ENCODE data around the gene SHC3. TPM values are rescaled to one million over a fixed set of nuclear protein-coding genes. Genes with fewer than 3 reads are reported as not detected.
"Not testable (repeated sequence)": the region's sequence is repeated elsewhere in the genome, so short reads cannot be mapped to it uniquely, and the experiment has no call there.

The SHC3 gene
- total and polyA plus RNA-seq, 12 donors = 5.6 to 56.7 (median 20.9) TPM

DNA sequence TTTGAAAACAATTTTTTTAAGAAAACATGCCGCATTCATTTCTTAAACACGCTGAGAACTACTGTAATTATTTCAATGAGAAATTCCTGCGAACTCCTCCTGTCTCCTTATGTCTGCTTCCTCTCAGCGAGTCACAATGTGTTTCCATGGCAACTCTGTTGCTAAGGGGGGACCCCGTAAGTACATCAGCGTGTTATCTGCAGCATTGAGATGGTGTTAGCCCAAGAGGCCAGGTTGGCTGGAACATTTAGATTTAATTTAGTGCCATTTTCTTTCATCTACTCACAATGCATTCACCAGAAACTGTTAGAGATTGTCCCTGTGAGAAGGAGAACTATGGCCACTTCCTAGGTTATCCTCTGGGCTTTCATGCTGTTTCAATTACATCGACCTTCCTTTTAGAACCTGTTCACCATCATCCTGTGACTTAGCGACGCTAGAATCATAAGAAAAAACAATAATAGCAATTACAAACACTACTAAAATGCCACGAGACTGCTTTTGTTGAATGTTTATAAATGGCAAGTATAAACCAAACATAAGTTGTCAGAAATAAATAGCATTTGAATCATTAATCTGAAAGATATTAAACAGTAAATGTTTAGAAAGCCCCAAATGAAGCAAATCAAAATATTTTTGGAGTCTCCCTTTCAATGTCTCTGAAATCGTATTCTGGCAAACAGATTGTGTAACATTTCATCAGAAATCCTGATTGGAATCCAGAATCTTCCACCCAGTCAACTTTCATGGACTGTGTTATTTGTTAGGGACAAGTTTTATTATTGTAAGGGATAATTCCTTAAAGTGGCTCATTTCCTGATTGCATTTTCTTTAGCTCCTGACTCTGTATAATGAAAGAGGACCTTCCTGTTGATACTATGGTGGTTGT, 39.7 kb upstream of the SHC3 start:
- intact Hi-C loops (cut with DNase I) = no loop called here
- H3K4me3 ChIP-seq = no peak overlapping the region
- H3K4me1 ChIP-seq (replicated peaks in 1 of 2) = no peaks in the 10 kb centered on the region
- H3K9me3 ChIP-seq (replicated peaks in 1 of 3) = no peaks in the 10 kb centered on the region
- TF ChIP-seq, protein P1, sequence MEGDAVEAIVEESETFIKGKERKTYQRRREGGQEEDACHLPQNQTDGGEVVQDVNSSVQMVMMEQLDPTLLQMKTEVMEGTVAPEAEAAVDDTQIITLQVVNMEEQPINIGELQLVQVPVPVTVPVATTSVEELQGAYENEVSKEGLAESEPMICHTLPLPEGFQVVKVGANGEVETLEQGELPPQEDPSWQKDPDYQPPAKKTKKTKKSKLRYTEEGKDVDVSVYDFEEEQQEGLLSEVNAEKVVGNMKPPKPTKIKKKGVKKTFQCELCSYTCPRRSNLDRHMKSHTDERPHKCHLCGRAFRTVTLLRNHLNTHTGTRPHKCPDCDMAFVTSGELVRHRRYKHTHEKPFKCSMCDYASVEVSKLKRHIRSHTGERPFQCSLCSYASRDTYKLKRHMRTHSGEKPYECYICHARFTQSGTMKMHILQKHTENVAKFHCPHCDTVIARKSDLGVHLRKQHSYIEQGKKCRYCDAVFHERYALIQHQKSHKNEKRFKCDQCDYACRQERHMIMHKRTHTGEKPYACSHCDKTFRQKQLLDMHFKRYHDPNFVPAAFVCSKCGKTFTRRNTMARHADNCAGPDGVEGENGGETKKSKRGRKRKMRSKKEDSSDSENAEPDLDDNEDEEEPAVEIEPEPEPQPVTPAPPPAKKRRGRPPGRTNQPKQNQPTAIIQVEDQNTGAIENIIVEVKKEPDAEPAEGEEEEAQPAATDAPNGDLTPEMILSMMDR (IDR thresholded peaks at IDR 0.05) = no peak
- no peak for TF ChIP-seq POLR2A (IDR thresholded peaks at IDR 0.05)
- WGBS, 4 donors = 48 to 67% (median 63%) methylated on average over 11 of the region's 11 CpGs
- no peak for DNase-seq
- H3K27ac ChIP-seq = no peak overlapping the region
- no peaks in the 10 kb centered on the region for H3K36me3 ChIP-seq (replicated peaks in 1 of 2)
- H3K27me3 ChIP-seq = no peaks in the 10 kb centered on the region

DNA sequence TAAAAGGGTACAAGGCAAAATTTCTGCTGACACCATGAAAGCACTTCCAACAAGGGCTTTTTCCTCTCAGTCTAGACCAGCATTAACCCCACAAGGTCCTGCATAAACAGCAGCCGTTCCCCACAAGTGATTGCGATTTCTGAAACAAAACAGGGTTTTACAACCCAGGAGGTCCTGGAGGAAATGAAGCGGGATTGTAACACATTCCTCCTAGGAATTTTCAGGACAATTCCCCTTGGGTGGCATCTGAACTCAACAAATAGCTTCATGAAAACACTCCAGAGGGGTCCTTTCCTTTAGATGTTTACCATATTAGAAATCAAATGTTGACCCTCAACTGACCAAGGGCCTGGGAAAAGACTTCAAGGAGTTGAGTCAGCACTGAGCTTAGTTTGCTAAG, 36.7 kb upstream of the SHC3 start:
- Histone ChIP-seq H3K36me3 (replicated peaks in 1 of 2) (no peaks in the 10 kb centered on the region), H3K4me1 (replicated peaks in 1 of 2) (no peaks in the 10 kb centered on the region), H3K27me3 (no peaks in the 10 kb centered on the region), H3K27ac (no peak overlapping the region), H3K9me3 (replicated peaks in 1 of 3) (no peaks in the 10 kb centered on the region), H3K4me3 (no peak overlapping the region)
- no peak for TF ChIP-seq POLR2A (IDR thresholded peaks at IDR 0.05)
- TF ChIP-seq, protein P1 (IDR thresholded peaks at IDR 0.05) = no peak
- no peak for DNase-seq
- intact Hi-C loops (cut with DNase I) = no loop called here
- 85 to 97% (median 86%) methylated on average over 3 of the region's 3 CpGs for WGBS, 4 donors

DNA sequence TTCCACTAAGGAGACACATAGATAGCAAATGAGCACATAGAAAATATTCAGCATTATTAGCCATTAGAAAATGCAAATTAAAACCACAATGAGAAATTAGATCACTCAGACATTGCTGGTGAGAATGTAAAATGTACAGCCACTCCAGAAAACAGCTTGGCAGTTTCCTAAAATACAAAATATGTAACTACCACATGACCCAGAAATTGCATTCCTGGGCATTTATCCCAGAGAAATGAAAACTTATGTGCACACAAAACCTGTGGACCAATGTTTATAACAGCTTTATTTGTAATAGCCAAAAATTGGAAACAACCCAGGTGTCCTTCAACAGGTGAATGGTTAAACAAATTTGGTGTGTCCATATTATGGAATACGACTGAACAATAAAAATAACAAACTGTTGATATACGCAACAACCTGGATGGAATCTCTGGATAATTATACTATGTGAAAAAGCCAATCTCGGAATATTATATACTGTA, 34.8 kb upstream of the SHC3 start:
- TF ChIP-seq POLR2A (IDR thresholded peaks at IDR 0.05) = no peak
- TF ChIP-seq, protein P1 (IDR thresholded peaks at IDR 0.05) = no peak
- H3K27me3 ChIP-seq = no peaks in the 10 kb centered on the region
- H3K9me3 ChIP-seq (replicated peaks in 1 of 3) = no peaks in the 10 kb centered on the region
- no peak overlapping the region for H3K27ac ChIP-seq
- 83 to 89% (median 87%) methylated on average over 3 of the region's 3 CpGs for WGBS, 4 donors
- no peak for DNase-seq
- H3K36me3 ChIP-seq (replicated peaks in 1 of 2) = no peaks in the 10 kb centered on the region
- no peak overlapping the region for H3K4me3 ChIP-seq
- intact Hi-C loops (cut with DNase I) = no loop called here
- no peaks in the 10 kb centered on the region for H3K4me1 ChIP-seq (replicated peaks in 1 of 2)

DNA sequence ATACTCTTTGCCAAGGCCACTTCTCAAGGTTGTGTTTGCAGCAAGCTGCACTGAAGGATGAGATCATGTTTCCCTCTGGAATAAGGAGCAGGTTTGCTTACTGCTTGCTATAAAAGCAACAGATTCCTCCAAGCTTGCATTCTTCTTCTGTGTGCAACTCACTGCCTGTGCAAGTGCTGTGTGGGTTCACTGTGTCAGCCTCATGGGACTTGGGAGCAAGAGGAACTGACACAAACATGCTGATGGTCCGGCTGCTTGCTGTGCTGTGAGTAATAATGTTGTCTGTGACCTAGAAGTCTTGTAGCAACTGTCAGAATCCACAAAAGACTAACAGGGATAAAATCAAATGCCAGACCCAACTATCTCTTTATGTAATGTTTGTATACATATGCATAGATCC, 33.6 kb upstream of the SHC3 start:
- WGBS, 4 donors = 63 to 88% (median 77%) methylated on average over 1 of the region's 1 CpG
- Histone ChIP-seq H3K27me3 (no peaks in the 10 kb centered on the region), H3K9me3 (replicated peaks in 1 of 3) (no peaks in the 10 kb centered on the region), H3K4me1 (replicated peaks in 1 of 2) (no peaks in the 10 kb centered on the region), H3K36me3 (replicated peaks in 1 of 2) (no peaks in the 10 kb centered on the region), H3K27ac (no peak overlapping the region), H3K4me3 (no peak overlapping the region)
- TF ChIP-seq, protein P1 (IDR thresholded peaks at IDR 0.05) = no peak
- TF ChIP-seq POLR2A (IDR thresholded peaks at IDR 0.05) = no peak
- no peak for DNase-seq
- intact Hi-C loops (cut with DNase I) = no loop called here

DNA sequence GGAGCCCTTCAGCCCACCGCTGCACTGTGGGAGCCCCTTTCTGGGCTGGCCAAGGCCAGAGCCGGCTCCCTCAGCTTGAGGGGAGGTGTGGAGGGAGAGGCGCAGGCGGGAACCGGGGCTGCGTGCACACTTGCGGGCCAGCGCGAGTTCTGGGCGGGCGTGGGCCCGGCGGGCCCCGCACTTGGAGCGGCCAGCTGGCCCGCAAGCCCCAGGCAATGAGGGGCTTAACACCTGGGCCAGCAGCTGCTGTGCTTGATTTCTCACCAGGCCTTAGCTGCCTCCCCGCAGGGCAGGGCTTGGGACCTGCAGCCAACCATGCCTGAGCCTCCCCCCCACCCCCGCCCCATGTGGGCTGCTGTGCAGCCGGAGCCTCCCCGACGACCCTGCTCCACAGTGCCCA, 30.7 kb upstream of the SHC3 start:
- H3K9me3 ChIP-seq (replicated peaks in 1 of 3); H3K27me3 ChIP-seq; H3K36me3 ChIP-seq (replicated peaks in 1 of 2); DNase-seq; intact Hi-C loops (cut with DNase I); H3K4me1 ChIP-seq (replicated peaks in 1 of 2); H3K27ac ChIP-seq; H3K4me3 ChIP-seq: not testable (repeated sequence)
- WGBS, 4 donors = 90 to 95% (median 95%) methylated on average over 4 to 21 of the region's 21 CpGs
